HEK293 (cell line): ENCODE results near the gene DGKH.

Experiments
- CTCF ChIA-PET: fragments of 350-600 bp; formaldehyde crosslinking; extraction: SDS; loops from one replicate; lab custom pipeline; 2021; ENCODE audit warnings: antibody characterized with exemption; lab: Yijun Ruan, JAX
- POLR2A ChIA-PET: fragments of 300-600 bp; formaldehyde crosslinking; extraction: SDS; loops from one replicate; lab custom pipeline; 2020; ENCODE audit warnings: antibody characterized with exemption, inconsistent platforms; lab: Yijun Ruan, JAX
- H3K27ac ChIP-seq: fragments of 200-500 bp; sonication (Bioruptor generic); 2 replicates; pipeline ENCODE4 v1.5.1; 2014; ENCODE audit warnings: low read depth, low read length, control low read depth, inconsistent platforms; ENCODE audit errors: extremely low read depth
- H3K36me3 ChIP-seq, 2 experiments: fragments of 200-500 bp in 1 of 2; sonication (Bioruptor generic) in 1 of 2; 1 replicate in 1 of 2; 2 replicates in 1 of 2; pipeline ENCODE4 v1.5.1; 2014 to 2017; ENCODE audit warnings: inconsistent platforms in 2 of 2, low read length in 2 of 2; ENCODE audit not compliant: control insufficient read depth in 2 of 2, insufficient read depth in 1 of 2
- H3K4me1 ChIP-seq: fragments of 200-500 bp; sonication (Bioruptor generic); 2 replicates; pipeline ENCODE4 v1.5.1; 2014; ENCODE audit warnings: mild to moderate bottlenecking, low read length, inconsistent platforms; ENCODE audit not compliant: control insufficient read depth, insufficient read depth
- H3K4me3 ChIP-seq: 2 replicates; pipeline ENCODE4 v1.5.1; 2011; ENCODE audit warnings: low read depth, mild to moderate bottlenecking, control low read depth, low read length, moderate library complexity
- H3K9me3 ChIP-seq: fragments of 200-500 bp; sonication (Bioruptor generic); 2 replicates; pipeline ENCODE4 v1.5.1; 2014; ENCODE audit warnings: low read depth, low read length, inconsistent platforms; ENCODE audit not compliant: control insufficient read depth, insufficient read depth
- KLF10 ChIP-seq: fragments of 450-650 bp; IDR thresholded peaks from 2 replicates; pipeline ENCODE4 v1.5.1; 2018; ENCODE audit warnings: missing biosample characterization, mild to moderate bottlenecking, missing genetic modification characterization
- KLF8 ChIP-seq: fragments of 450-650 bp; formaldehyde crosslinking; IDR thresholded peaks from 2 replicates; pipeline ENCODE4 v1.5.1; 2016; ENCODE audit warnings: missing biosample characterization, missing genetic modification characterization
- MYNN ChIP-seq: fragments of 450-650 bp; formaldehyde crosslinking; IDR thresholded peaks from 2 replicates; pipeline ENCODE4 v1.5.1; 2016; ENCODE audit warnings: missing biosample characterization, missing genetic modification characterization, borderline replicate concordance
- PRDM1 ChIP-seq: fragments of 450-650 bp; formaldehyde crosslinking; IDR thresholded peaks from 2 replicates; pipeline ENCODE4; 2016; ENCODE audit warnings: missing biosample characterization, missing genetic modification characterization
- PRDM6 ChIP-seq: fragments of 450-650 bp; formaldehyde crosslinking; IDR thresholded peaks from 2 replicates; pipeline ENCODE4 v1.5.1; 2017; ENCODE audit warnings: missing biosample characterization, missing genetic modification characterization
- SP7 ChIP-seq: fragments of 450-650 bp; formaldehyde crosslinking; IDR thresholded peaks from 2 replicates; pipeline ENCODE4 v1.5.1; 2016; ENCODE audit warnings: missing biosample characterization, missing genetic modification characterization
- YY1 ChIP-seq: fragments of 450-650 bp; formaldehyde crosslinking; IDR thresholded peaks from 2 replicates; pipeline ENCODE4 v1.5.1; 2018; ENCODE audit warnings: missing biosample characterization, missing genetic modification characterization
- ZNF121 ChIP-seq: fragments of 450-650 bp; formaldehyde crosslinking; IDR thresholded peaks from 2 replicates; pipeline ENCODE4 v1.5.1; 2016; ENCODE audit warnings: missing biosample characterization, missing genetic modification characterization
- ZNF214 ChIP-seq: fragments of 450-650 bp; formaldehyde crosslinking; IDR thresholded peaks from 2 replicates; pipeline ENCODE4 v1.5.1; 2017; ENCODE audit warnings: missing biosample characterization, mild to moderate bottlenecking, missing genetic modification characterization, borderline replicate concordance
- ZNF530 ChIP-seq: fragments of 450-650 bp; formaldehyde crosslinking; IDR thresholded peaks from 2 replicates; pipeline ENCODE4 v1.5.1; 2016; ENCODE audit warnings: low read depth, missing biosample characterization, missing genetic modification characterization
- ZNF664 ChIP-seq: fragments of 450-650 bp; formaldehyde crosslinking; IDR thresholded peaks from 2 replicates; pipeline ENCODE4 v1.5.1; 2016; ENCODE audit warnings: missing biosample characterization, missing genetic modification characterization
- ZNF747 ChIP-seq: fragments of 450-650 bp; formaldehyde crosslinking; IDR thresholded peaks from 2 replicates; pipeline ENCODE4 v1.5.1; 2016; ENCODE audit warnings: missing biosample characterization, missing genetic modification characterization
- ZNF777 ChIP-seq: fragments of 450-650 bp; formaldehyde crosslinking; IDR thresholded peaks from 2 replicates; pipeline ENCODE4 v1.5.1; 2017; ENCODE audit warnings: missing biosample characterization, missing genetic modification characterization, borderline replicate concordance
- ZNF785 ChIP-seq: fragments of 450-650 bp; formaldehyde crosslinking; IDR thresholded peaks from 2 replicates; pipeline ENCODE4 v1.5.1; 2016; ENCODE audit warnings: missing biosample characterization, missing genetic modification characterization
- ZSCAN16 ChIP-seq: fragments of 450-650 bp; formaldehyde crosslinking; IDR thresholded peaks from 2 replicates; pipeline ENCODE4 v1.5.1; 2016; ENCODE audit warnings: missing biosample characterization, missing genetic modification characterization
- TF ChIP-seq, protein P1 (sequence below): fragments of 450-650 bp; formaldehyde crosslinking; conservative IDR thresholded peaks from 2 replicates; pipeline ENCODE4 v1.5.1; 2016; ENCODE audit warnings: low read depth, missing biosample characterization, missing genetic modification characterization

DGKH gene

DNA sequence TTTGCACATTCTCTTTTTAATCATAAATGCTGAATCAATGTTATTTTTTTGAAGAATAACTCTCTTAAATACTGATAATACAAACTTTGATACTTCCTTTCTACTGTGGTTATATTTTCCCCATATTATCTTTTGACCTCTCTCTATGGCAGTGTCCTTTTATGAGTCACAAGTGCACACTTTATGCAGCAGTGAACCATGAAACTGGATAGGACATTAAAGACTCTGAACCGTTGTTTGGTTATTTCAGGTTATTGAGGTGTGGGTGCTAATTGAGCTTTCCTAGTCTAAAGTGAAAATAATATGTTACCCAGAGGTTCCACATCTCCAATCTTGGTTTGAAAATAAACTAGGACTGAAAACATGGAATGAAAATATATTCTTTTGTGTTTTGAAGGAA, 71.4 kb downstream of the DGKH start:
- Histone ChIP-seq H3K27ac (no peak overlapping the region), H3K4me1 (peaks cover 8% of the 10 kb centered on the region), H3K36me3 (no peaks in the 10 kb centered on the region), H3K9me3 (no peaks in the 10 kb centered on the region; the same call in 1 of the 2 replicates), H3K4me3 (no peak overlapping the region)
- ChIA-PET POLR2A (no interaction called here), CTCF (interaction anchor here (0.6 to 0.9 kb wide), 3 partner anchors 10 to 58 kb away, joined by 3 to 4 read pairs (median 3); no protein-coding TSS in a partner anchor)
- 0 out of 2 replicates have a peak, but pooled peaks have one; percentile 22 for TF ChIP-seq SP7
- no peak for TF ChIP-seq ZNF530 (tag by site-specific recombination)
- peak; percentile 57; the same call in 1 of the 2 replicates for TF ChIP-seq PRDM6

DNA sequence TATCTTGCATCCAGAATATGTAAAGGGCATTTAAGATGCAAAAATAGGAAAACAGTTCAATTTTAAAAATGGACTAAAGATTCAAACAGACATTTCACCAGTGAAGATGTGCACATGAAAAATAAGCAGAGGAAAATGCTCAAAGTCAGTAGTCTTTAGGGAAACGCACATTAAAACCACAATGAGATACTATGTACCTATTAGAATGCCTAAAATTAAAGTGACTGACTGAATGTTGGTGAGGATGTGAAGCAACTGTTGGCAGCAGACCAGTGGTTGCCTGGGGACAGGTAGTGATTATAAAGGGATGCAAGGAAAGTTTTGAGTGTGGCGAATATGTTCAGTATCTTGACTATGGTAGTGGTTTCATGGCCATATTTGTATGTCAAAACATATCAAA, 75.2 kb downstream of the DGKH start:
- Histone ChIP-seq H3K27ac (no peak overlapping the region), H3K9me3 (no peaks in the 10 kb centered on the region; the same call in 1 of the 2 replicates), H3K4me3 (no peak overlapping the region), H3K36me3 (peaks cover 0 to 2% of the 10 kb centered on the region in 2 experiments; a peak in 1 of 3 replicates), H3K4me1 (peaks cover 6% of the 10 kb centered on the region; the same call in 1 of the 2 replicates)
- ChIA-PET POLR2A (no interaction called here), CTCF (interaction anchor here (1.6 kb wide), 1 partner anchor 11 kb away, joined by 3 read pairs; no protein-coding TSS in a partner anchor)
- TF ChIP-seq ZNF664 (tag by site-specific recombination) (peak; percentile 100), ZSCAN16 (tag by site-specific recombination) (no peak)

- H3K36me3 ChIP-seq = peaks cover 0 to 13% of the 10 kb centered on the region in 2 experiments; a peak in 1 of 3 replicates
- H3K4me3 ChIP-seq = no peak overlapping the region
- H3K4me1 ChIP-seq = 0 out of 2 replicates have a peak, but pooled peaks cover 4% of the 10 kb centered on the region
- ChIA-PET POLR2A (no interaction called here), CTCF (interaction anchor here (1.1 kb wide), 1 partner anchor 14 kb away, joined by 4 read pairs; no protein-coding TSS in a partner anchor)
- TF ChIP-seq ZNF747 (tag by site-specific recombination) (no peak), PRDM1 (tag by site-specific recombination) (peak; percentile 54), MYNN (tag by site-specific recombination) (0 out of 2 replicates have a peak, but pooled peaks have one; percentile 11)
- no peaks in the 10 kb centered on the region; the same call in 1 of the 2 replicates for H3K9me3 ChIP-seq
- H3K27ac ChIP-seq = no peak overlapping the region
Observed at GRCh38 chr13:42125046-42125445, 76.6 kb downstream of the DGKH start.

- POLR2A ChIA-PET = no interaction called here
- peaks cover 0 to 18% of the 10 kb centered on the region in 2 experiments; a peak in 1 of 3 replicates for H3K36me3 ChIP-seq
- H3K9me3 ChIP-seq = no peaks in the 10 kb centered on the region
- CTCF ChIA-PET = no interaction called here
- no peak overlapping the region for H3K27ac ChIP-seq
- TF ChIP-seq KLF8 = no peak
- no peak for TF ChIP-seq ZNF214 (tag by site-specific recombination)
- TF ChIP-seq KLF10 (tag by site-specific recombination) = no peak
- no peak for TF ChIP-seq MYNN (tag by site-specific recombination)
- TF ChIP-seq YY1 (tag by site-specific recombination) = no peak
- TF ChIP-seq ZNF777 (tag by site-specific recombination) = no peak
- TF ChIP-seq ZNF121 (tag by site-specific recombination) = no peak
- no peak for TF ChIP-seq ZNF785
- TF ChIP-seq, protein P1, sequence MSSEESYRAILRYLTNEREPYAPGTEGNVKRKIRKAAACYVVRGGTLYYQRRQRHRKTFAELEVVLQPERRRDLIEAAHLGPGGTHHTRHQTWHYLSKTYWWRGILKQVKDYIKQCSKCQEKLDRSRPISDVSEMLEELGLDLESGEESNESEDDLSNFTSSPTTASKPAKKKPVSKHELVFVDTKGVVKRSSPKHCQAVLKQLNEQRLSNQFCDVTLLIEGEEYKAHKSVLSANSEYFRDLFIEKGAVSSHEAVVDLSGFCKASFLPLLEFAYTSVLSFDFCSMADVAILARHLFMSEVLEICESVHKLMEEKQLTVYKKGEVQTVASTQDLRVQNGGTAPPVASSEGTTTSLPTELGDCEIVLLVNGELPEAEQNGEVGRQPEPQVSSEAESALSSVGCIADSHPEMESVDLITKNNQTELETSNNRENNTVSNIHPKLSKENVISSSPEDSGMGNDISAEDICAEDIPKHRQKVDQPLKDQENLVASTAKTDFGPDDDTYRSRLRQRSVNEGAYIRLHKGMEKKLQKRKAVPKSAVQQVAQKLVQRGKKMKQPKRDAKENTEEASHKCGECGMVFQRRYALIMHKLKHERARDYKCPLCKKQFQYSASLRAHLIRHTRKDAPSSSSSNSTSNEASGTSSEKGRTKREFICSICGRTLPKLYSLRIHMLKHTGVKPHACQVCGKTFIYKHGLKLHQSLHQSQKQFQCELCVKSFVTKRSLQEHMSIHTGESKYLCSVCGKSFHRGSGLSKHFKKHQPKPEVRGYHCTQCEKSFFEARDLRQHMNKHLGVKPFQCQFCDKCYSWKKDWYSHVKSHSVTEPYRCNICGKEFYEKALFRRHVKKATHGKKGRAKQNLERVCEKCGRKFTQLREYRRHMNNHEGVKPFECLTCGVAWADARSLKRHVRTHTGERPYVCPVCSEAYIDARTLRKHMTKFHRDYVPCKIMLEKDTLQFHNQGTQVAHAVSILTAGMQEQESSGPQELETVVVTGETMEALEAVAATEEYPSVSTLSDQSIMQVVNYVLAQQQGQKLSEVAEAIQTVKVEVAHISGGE (tag by site-specific recombination) = no peak
- TF ChIP-seq, all 188 proteins: peak for 0
- no peak overlapping the region for H3K4me3 ChIP-seq
- 0 out of 2 replicates have a peak, but pooled peaks cover 4% of the 10 kb centered on the region for H3K4me1 ChIP-seq
Observed at GRCh38 chr13:42127047-42127446, 78.6 kb downstream of the DGKH start.
